ENCODE measurements around the gene HYDIN.

Gene HYDIN

DNA sequence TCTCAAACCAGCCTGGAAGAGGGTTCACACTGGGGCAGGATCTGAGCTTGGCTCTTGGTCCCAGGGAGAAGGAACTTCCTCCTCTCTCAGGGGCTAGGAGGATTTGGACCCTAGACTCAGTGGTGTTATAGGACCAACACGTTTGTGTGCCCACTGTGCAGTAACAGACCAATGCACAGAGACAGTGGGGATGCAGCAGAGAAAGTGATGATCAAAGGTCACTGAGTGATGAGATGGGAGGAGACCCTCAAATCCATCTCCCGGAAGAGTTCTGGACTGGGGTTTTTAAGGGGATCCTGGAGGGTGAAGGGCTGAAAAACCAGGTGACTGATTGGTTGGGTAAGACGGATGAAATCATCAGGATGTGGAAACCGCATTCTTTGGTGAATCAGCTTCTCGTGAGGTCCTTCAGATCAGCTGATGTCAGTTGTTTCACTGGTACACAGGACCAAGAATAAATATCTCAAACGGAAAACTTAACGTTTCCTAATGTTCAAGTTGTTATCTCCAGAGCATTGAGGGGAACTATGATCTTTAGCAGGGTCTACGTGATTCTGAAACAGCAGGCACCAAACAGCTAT lies 426.3 kb downstream of the HYDIN start:
- in situ Hi-C loops (cut with MboI; ENCODE audit: low pct_unique_long_range_greater_than_20kb, low sequenced_read_pairs), result no loop called here
- DNase-seq, result peak; percentile 3

DNA sequence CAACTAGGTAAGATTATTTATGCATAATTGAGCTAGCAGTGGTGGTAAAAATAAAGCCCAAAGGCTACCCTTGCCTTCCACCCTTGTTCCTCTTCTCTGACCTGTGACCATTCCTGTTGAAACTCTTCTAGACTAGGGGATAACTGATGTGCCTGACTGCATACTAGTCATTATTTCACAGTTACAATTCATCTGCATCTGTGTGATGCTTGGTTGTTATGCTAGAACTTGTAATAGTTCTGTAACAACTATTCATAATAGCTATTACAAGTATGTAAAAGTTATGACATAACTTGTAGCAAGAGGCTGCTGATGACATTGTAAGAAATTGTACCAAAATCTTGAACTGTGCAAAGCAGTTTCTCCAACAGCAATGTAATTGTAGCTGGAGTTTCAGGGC lies 427.2 kb downstream of the HYDIN start:
- in situ Hi-C loops (cut with MboI; ENCODE audit: low pct_unique_long_range_greater_than_20kb, low sequenced_read_pairs), result no loop called here
- no peak for DNase-seq

DNA sequence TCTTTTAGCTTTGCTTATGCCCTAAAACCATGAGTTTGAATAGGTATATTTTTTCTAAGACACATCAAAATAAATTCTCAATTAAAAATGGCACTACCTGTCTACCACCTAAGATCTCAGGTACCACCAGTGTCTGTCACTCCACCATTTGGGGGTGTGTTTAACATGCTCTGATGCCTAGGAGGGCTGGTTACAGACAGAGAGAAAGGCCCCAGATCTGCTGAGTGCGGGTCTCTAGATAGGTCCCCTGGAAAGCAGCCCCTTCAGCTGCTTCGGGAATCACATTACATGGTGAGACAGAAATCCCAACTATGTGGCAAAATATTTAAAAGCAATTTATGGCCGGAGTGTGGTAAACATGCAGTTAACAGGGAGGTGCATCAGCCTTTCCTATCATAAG lies 428.9 kb downstream of the HYDIN start:
- no peak for DNase-seq
- in situ Hi-C loops (cut with MboI; ENCODE audit: low pct_unique_long_range_greater_than_20kb, low sequenced_read_pairs), result no loop called here

DNA sequence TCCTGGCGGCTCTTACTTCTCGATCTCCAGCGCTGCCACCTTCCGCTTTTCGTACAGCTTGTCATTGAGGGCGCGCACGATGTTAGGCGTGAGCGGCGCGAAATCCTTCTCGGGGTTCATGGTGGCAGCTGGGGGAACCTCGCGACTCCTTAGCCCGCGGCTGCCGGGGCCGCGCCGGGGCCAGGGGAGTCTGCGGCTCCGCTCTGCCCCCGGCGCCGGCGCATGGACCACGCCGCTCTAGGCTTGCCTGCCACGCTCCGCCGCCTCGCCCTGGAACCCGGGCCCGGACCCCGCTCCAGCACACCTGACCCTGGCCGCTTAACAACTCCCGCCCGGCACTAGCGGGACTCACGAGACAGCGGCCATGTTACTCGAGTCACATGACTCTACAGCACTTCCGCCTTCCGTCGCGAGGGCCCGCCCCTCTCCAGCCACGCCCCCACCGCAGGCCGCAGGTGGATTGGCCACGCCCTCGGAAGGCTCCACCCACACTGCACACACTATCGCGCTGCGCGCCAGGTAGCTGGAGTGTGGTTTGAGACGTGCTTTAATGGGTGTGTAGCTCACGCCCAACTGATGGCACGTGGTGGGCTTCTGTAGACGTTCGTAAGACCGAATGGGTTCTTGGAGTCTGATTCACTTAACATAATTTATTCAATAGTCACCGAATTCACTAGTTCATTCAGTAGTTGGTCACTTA lies 429.6 kb downstream of the HYDIN start, which contains the start of gene VAC14:
VAC14 (minus strand) TSS at position 378 of the 700 bp plus-strand sequence; CDS start at position 120, 258 bp downstream.
- DNase-seq, result peak; percentile 95
- in situ Hi-C loops (cut with MboI; ENCODE audit: low pct_unique_long_range_greater_than_20kb, low sequenced_read_pairs), result no loop called here

- no peak for DNase-seq
- in situ Hi-C loops (cut with MboI; ENCODE audit: low pct_unique_long_range_greater_than_20kb, low sequenced_read_pairs), result no loop called here
Measured at GRCh38 chr16:70800311-70800710, 430.2 kb downstream of the HYDIN start.

- in situ Hi-C loops (cut with MboI; ENCODE audit: low pct_unique_long_range_greater_than_20kb, low sequenced_read_pairs), result no loop called here
- DNase-seq, result no peak
Measured at GRCh38 chr16:70796301-70796700, 434.2 kb downstream of the HYDIN start.

GRCh38 chr16:70795296-70795912 lies 435.1 kb downstream of the HYDIN start:
- no peak for DNase-seq
- in situ Hi-C loops (cut with MboI; ENCODE audit: low pct_unique_long_range_greater_than_20kb, low sequenced_read_pairs), result no loop called here

DNA sequence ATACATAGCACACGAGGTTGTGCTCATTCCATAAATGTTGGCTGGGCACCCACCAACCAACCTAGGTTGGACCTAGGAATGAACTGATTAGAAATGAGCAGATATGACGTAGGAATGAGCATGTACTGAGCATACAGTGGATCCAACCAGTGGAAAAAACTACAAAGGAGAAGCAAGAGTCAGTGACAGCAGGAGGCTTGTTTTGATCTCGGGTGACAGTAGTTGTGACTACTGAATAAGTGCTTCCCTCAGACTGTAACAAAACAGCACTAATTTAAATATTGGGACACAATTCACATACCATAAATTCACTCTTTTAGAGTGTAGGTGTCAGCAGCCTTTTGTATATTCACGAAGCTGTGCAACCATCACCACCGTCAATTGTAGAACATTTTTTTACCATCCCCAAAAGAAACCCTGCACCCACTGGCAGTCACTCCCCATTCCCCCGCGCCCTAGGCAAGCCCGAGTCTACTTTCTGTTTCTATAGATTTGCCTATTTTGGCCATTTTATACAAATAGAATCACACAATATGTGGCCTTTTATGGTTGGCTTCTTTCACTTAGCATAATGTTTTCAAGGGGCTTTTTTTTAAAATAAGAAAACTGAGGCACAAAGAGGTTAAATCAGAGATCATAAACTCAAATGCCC lies 436.5 kb downstream of the HYDIN start:
- in situ Hi-C loops (cut with MboI; ENCODE audit: low pct_unique_long_range_greater_than_20kb, low sequenced_read_pairs), result no loop called here

GRCh38 chr16:70790815-70791214 lies 439.7 kb downstream of the HYDIN start:
- no peak for DNase-seq
- in situ Hi-C loops (cut with MboI; ENCODE audit: low pct_unique_long_range_greater_than_20kb, low sequenced_read_pairs), result no loop called here

More for the DNA sequence above, 436.5 kb downstream of the HYDIN start:
- no peak for DNase-seq

GRCh38 chr16:70789595-70790447 lies 440.7 kb downstream of the HYDIN start:
- DNase-seq, result no peak
- in situ Hi-C loops (cut with MboI; ENCODE audit: low pct_unique_long_range_greater_than_20kb, low sequenced_read_pairs), result no loop called here

GRCh38 chr16:70788668-70789594 lies 441.6 kb downstream of the HYDIN start:
- in situ Hi-C loops (cut with MboI; ENCODE audit: low pct_unique_long_range_greater_than_20kb, low sequenced_read_pairs), result no loop called here
- peak; percentile 16 for DNase-seq

DNA sequence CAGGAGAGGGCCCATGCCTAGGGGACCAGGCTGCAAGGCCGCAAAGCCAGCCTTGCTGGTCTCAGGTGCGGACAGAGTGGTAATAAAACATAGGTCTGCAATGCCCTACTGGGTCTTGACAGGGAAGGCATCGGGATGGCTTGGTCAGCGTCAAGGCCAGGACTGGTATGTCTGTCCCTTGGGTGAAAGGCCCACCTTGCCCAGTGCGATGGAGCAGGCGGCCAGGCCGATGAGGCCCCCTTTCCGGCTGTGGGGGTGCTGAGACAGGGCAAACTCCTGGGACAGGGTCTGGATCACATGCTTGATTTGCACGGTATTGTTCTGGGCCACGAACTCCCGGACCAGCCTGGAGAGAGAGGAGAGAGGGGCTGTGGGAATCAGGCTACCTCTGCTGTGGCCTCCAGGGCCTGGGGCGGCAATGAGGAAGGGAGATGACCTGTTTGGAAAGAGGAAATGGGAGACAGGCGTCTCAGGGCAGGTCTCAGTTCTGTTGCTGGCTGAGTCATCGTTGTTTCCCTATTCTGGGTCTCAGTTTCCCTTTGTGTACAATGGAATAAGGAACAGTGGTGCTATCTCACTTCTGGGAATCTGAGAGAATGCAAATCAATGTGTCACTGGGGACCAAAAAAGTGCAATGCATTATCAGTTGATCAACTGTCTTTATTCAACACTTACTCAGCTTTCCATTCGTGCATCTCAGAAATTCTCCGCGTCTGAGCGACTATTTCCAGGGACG lies 444.3 kb downstream of the HYDIN start:
- no peak for DNase-seq
- in situ Hi-C loops (cut with MboI; ENCODE audit: low pct_unique_long_range_greater_than_20kb, low sequenced_read_pairs), result no loop called here

DNA sequence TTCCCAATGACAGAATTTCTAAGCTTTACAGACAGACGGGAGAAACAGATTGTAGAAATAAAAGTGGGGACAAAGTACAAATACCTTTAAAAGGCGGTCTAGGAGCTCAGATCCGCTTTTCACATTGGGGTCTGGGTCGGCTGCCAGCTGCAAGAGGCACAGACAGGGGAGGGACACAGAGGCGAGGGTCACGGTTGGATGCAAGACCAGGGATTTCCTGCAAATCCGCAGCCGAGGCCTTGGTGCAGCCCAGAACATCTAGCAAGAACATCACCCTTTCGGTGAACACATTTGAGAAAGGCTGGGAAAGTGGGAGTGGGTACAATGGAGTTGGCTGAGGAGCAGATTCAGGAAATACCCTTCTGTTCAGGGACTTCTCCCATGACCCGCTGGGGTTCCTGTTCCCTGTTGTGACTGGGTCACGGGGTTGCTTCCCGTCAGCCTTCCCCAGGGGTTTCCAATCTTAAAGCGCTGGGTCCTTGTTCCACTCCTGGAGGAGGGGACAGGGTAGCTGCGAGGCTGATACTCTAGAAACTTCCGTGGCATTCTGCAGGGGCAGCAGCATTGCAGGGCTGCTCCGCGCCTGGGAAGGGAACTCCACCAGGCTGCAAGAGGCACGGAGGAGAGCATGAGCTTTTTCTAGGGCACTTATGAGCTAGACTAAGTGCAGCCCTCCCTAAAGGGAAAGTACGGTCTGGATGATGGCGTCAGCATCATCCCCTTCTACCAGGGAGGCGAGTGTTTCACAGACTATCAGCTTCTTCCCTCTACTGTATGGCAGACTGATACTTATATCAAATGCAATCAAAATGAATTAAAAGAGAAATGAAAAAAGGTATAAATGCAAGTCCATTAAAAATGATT lies 445.6 kb downstream of the HYDIN start:
- in situ Hi-C loops (cut with MboI; ENCODE audit: low pct_unique_long_range_greater_than_20kb, low sequenced_read_pairs), result no loop called here

GRCh38 chr16:70782237-70782636 lies 448.3 kb downstream of the HYDIN start:
- in situ Hi-C loops (cut with MboI; ENCODE audit: low pct_unique_long_range_greater_than_20kb, low sequenced_read_pairs), result no loop called here
- no peak for DNase-seq

More for the DNA sequence above, 445.6 kb downstream of the HYDIN start:
- no peak for DNase-seq

GRCh38 chr16:70781800-70782199 lies 448.7 kb downstream of the HYDIN start:
- in situ Hi-C loops (cut with MboI; ENCODE audit: low pct_unique_long_range_greater_than_20kb, low sequenced_read_pairs), result no loop called here

GRCh38 chr16:70780546-70780945 lies 450.0 kb downstream of the HYDIN start:
- no peak for DNase-seq
- in situ Hi-C loops (cut with MboI; ENCODE audit: low pct_unique_long_range_greater_than_20kb, low sequenced_read_pairs), result no loop called here

More at GRCh38 chr16:70781800-70782199, 448.7 kb downstream of the HYDIN start:
- no peak for DNase-seq

- no peak for DNase-seq
- in situ Hi-C loops (cut with MboI; ENCODE audit: low pct_unique_long_range_greater_than_20kb, low sequenced_read_pairs), result no loop called here
Measured at GRCh38 chr16:70779361-70779760, 451.2 kb downstream of the HYDIN start.
